ENCODE measurements around the gene DLEC1.

DNA sequence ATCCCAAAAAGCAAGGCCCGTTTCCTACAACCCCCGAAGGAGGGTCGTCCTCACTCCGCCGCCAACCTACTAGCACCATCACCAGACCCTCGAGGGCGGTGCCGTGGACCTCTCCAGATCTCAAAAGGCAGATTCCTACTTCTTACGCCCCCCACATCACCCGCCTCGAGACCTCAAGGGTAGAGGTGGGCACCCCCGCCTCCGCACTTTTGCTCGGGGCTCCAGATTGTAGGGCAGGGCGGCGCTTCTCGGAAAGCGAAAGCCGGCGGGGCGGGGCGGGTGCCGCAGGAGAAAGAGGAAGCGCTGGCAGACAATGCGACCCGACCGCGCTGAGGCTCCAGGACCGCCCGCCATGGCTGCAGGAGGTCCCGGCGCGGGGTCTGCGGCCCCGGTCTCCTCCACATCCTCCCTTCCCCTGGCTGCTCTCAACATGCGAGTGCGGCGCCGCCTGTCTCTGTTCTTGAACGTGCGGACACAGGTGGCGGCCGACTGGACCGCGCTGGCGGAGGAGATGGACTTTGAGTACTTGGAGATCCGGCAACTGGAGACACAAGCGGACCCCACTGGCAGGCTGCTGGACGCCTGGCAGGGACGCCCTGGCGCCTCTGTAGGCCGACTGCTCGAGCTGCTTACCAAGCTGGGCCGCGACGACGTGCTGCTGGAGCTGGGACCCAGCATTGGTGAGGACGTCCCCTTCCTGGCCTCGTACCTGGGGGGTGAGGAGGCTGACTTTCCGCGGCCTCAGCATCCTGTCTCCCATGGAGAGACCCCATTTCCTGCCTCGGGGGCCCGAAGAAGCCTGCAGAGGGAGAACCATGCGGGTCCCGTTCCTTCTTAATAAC, 99.6 kb downstream of the DLEC1 start, which contains the start of gene MYD88:
- TF ChIP-seq, protein P1, sequence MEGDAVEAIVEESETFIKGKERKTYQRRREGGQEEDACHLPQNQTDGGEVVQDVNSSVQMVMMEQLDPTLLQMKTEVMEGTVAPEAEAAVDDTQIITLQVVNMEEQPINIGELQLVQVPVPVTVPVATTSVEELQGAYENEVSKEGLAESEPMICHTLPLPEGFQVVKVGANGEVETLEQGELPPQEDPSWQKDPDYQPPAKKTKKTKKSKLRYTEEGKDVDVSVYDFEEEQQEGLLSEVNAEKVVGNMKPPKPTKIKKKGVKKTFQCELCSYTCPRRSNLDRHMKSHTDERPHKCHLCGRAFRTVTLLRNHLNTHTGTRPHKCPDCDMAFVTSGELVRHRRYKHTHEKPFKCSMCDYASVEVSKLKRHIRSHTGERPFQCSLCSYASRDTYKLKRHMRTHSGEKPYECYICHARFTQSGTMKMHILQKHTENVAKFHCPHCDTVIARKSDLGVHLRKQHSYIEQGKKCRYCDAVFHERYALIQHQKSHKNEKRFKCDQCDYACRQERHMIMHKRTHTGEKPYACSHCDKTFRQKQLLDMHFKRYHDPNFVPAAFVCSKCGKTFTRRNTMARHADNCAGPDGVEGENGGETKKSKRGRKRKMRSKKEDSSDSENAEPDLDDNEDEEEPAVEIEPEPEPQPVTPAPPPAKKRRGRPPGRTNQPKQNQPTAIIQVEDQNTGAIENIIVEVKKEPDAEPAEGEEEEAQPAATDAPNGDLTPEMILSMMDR (IDR thresholded peaks at IDR 0.05): no peak
- TF ChIP-seq REST (IDR thresholded peaks at IDR 0.05; ENCODE audit: insufficient read depth in 1 of 2, low read depth in 2 of 2, low read length in 1 of 2) (no peak), POLR2AphosphoS5 (IDR thresholded peaks at IDR 0.05; ENCODE audit: low read depth, low read length) (no peak; the same call in 1 of the 2 replicates), SIN3A (IDR thresholded peaks at IDR 0.05; ENCODE audit: borderline replicate concordance, insufficient read depth, low read depth, low read length) (no peak)
